Measurements from ENCODE around the gene ILKAP. TPM values are rescaled to one million over a fixed set of nuclear protein-coding genes. Genes with fewer than 3 reads are reported as not detected.

The ILKAP gene
- total RNA-seq, 2 donors from 2014 or later: 27.8 to 50.3 TPM

GRCh38 chr2:238123991-238124470 is 79.5 kb downstream of the ILKAP start:
- Histone ChIP-seq H3K4me3 (no peak overlapping the region), H3K27me3 (peaks cover 9% of the 10 kb centered on the region), H3K4me1 (no peaks in the 10 kb centered on the region), H3K36me3 (no peaks in the 10 kb centered on the region), H3K9ac (ENCODE audit: low read depth in 2 of 2, low read length in 2 of 2) (no peak overlapping the region), H3K9me3 (no peaks in the 10 kb centered on the region), H3K27ac (no peak overlapping the region)
- intact Hi-C loops (cut with DNase I): no loop called here
- TF ChIP-seq CTCF (IDR thresholded peaks at IDR 0.05): no peak
- no peak for DNase-seq

DNA sequence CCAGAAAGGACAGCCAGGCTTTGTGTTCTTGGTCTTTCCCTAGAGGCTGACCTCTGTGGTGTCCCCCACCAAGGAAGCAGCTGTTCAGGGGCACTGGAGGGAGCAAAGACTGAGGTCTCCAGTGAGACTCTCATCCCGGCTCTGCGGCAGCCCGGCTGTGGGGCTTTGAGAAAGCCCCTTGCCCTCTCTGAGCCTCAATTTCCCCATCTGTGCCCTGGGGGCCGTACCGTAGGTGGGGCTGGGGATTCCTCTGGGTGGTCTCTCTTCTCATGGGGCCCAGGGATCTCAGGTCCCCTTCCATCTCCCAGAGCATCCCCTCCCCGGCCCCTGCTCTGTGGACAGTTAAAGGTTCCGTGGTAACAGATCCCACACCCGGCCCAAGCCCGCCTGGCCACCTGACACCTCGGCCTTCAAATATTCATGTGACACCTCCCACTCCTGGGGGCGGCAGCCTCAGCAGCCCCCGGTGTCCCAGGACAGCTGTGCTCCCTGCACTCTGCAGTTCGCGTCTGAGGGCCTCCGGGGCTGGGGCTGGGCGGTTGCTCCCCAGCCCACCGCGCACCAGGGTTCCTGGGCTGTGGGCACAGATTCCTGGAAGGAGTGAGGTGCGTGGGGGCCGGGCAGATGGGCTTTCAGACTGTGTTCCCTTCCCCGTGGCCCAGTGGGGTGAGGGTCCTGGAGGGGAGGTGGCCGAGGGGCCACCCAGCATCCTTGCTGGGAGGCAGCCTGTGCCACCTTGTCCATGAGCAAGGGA is 80.1 kb downstream of the ILKAP start:
- Histone ChIP-seq H3K4me1 (no peaks in the 10 kb centered on the region), H3K9me3 (no peaks in the 10 kb centered on the region), H3K27ac (no peak overlapping the region), H3K27me3 (peaks cover 9% of the 10 kb centered on the region), H3K9ac (ENCODE audit: low read depth in 2 of 2, low read length in 2 of 2) (no peak overlapping the region), H3K4me3 (no peak overlapping the region), H3K36me3 (no peaks in the 10 kb centered on the region)
- intact Hi-C loops (cut with DNase I): no loop called here
- DNase-seq: no peak
- no peak for TF ChIP-seq CTCF (IDR thresholded peaks at IDR 0.05)

DNA sequence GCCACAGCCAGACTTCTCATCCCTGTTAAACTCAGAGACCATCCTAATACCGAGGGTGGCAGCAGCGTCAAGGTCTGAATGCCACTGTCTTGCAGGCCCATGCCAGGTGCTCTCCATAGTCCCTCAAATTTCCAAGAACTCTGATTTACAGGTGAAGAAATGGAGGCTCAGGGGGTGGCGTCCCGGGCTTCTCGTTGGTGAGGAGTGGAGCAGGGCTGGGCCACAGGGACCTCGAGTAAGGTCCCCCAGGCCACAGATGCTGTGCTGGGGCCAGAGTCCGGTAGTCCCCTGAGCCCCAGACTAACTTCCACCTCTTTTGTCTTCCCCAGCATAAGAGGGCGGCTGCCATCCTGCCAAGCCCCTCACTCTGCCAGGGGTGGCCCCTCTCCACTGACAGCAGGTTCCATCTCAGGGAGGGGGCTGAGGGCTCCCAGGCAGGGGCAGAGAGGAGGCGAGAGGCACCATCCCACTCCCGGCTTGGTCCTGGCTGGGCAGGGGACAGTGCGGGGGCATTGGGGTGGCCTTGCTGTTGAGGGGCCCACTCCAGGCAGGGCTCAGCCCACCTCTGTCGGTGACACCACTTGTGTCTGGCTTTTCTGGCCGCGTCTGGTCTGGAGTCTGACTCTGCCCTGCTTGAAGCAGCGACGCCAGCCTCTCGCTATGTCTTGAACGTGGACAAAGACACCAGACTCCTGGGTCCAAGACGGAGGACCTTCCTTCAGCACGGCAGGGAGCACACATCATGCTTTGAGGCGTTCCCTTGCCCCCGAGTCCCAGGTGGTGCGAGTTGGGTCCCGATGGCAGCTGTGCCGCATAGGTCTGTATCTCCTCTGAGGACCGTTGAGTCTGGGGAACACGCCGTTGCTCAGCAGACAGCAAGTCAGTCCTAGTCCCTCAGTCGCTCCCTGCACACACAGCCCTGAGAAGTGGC is 80.9 kb downstream of the ILKAP start:
- no peak for TF ChIP-seq CTCF (IDR thresholded peaks at IDR 0.05)

DNA sequence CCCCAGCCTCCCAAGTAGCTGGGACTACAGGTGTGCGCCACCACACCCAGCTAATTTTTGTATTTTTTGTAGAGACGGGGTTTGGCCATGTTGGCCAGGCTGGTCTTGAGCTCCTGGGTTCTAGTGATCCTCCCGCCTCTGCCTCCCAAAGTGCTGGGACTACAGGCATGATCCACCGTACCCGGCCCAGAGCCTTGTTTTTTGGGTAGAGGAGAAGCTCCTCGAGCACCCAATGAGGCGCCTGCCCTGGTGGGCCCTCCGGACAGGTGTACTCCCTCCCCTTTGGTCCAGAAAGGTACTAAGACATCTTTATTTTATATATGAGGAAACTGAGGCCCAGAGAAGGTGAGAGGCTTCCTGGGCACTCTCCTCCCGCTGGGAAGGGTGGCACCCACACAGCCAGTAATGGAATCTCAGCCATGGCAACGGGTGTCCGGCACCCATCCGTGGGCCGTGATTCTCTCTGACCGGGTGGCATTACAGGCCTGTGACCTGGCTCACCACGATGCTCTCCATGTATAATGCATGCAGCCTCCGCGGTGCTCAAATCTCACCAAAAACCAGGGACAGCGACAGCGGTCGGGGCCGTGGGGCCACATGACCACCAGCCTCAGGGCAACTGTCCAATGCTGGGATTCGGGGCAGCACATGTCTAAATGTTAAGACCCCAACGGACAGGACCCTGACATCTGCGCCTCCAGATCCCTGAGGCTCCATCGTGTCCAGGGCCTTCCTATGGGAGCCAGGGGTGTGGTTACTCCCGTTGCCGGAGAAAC is 81.8 kb downstream of the ILKAP start:
- H3K9me3 ChIP-seq: no peaks in the 10 kb centered on the region
- intact Hi-C loops (cut with DNase I): no loop called here
- H3K4me1 ChIP-seq: no peaks in the 10 kb centered on the region
- H3K36me3 ChIP-seq: no peaks in the 10 kb centered on the region
- peaks cover 9% of the 10 kb centered on the region for H3K27me3 ChIP-seq
- TF ChIP-seq CTCF (IDR thresholded peaks at IDR 0.05): no peak
- no peak overlapping the region for H3K9ac ChIP-seq (ENCODE audit: low read depth in 2 of 2, low read length in 2 of 2)
- no peak for DNase-seq
- no peak overlapping the region for H3K27ac ChIP-seq
- H3K4me3 ChIP-seq: no peak overlapping the region

More for the DNA sequence above, 80.9 kb downstream of the ILKAP start:
- intact Hi-C loops (cut with DNase I): no loop called here
- H3K4me1 ChIP-seq: no peaks in the 10 kb centered on the region
- H3K9me3 ChIP-seq: no peaks in the 10 kb centered on the region
- H3K4me3 ChIP-seq: no peak overlapping the region
- DNase-seq: no peak
- H3K9ac ChIP-seq (ENCODE audit: low read depth in 2 of 2, low read length in 2 of 2): no peak overlapping the region
- H3K27ac ChIP-seq: no peak overlapping the region
- no peaks in the 10 kb centered on the region for H3K36me3 ChIP-seq
- peaks cover 9% of the 10 kb centered on the region for H3K27me3 ChIP-seq

All from colonic mucosa (tissue), 4 donors.